Measurements from ENCODE around the gene DNAJC11.

Gene DNAJC11

DNA sequence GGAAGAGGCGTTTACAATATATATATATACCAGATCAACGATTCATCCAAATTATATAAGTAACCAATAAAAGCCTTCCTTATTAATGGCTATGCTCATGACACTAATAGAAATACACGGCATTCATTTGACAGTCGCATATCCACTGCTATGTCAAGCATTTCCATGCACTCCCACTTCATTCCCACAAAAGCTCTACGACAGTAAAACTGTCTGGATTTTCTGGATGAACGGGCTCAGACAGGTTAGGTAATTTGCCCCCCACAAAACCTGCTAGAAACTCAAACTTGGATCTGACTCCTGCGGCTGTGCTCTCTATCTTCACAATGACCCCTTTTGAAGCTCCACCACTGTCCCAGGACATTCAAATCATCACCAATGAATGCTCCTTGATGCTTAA is 11.4 kb downstream of the DNAJC11 start:
- DNase-seq: no peak
- H3K27me3 ChIP-seq: no peaks in the 10 kb centered on the region
- TF ChIP-seq, protein P1, sequence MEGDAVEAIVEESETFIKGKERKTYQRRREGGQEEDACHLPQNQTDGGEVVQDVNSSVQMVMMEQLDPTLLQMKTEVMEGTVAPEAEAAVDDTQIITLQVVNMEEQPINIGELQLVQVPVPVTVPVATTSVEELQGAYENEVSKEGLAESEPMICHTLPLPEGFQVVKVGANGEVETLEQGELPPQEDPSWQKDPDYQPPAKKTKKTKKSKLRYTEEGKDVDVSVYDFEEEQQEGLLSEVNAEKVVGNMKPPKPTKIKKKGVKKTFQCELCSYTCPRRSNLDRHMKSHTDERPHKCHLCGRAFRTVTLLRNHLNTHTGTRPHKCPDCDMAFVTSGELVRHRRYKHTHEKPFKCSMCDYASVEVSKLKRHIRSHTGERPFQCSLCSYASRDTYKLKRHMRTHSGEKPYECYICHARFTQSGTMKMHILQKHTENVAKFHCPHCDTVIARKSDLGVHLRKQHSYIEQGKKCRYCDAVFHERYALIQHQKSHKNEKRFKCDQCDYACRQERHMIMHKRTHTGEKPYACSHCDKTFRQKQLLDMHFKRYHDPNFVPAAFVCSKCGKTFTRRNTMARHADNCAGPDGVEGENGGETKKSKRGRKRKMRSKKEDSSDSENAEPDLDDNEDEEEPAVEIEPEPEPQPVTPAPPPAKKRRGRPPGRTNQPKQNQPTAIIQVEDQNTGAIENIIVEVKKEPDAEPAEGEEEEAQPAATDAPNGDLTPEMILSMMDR (IDR thresholded peaks at IDR 0.05; ENCODE audit: low read depth, low read length): no peak
- no peak overlapping the region for H3K4me3 ChIP-seq (ENCODE audit: low read depth, low read length)
- H3K9me3 ChIP-seq: no peaks in the 10 kb centered on the region
- H3K36me3 ChIP-seq: no peaks in the 10 kb centered on the region
- H3K4me1 ChIP-seq: no peaks in the 10 kb centered on the region

DNA sequence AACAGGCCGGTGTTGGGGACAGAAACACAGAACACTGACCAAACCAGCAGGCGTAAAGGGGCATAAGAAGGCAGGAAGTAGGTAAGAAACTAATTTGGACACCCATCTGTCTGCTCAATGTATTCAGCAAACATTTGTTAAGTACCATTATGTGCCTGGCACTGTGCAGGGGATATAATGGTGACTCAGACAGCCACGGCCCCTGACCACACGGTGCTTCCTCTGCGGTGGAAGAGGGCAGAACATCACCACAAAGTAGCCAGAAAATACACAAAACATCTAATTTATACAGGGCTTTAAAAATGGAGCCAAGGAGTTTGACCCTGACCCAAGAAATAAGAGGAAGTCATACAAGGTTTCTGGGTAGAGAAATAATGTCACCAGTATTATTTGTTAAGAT is 12.9 kb downstream of the DNAJC11 start:
- no peak overlapping the region for H3K4me3 ChIP-seq (ENCODE audit: low read depth, low read length)
- no peaks in the 10 kb centered on the region for H3K9me3 ChIP-seq
- no peak for DNase-seq
- H3K36me3 ChIP-seq: no peaks in the 10 kb centered on the region
- no peaks in the 10 kb centered on the region for H3K4me1 ChIP-seq
- H3K27me3 ChIP-seq: no peaks in the 10 kb centered on the region
- TF ChIP-seq, protein P1 (IDR thresholded peaks at IDR 0.05; ENCODE audit: low read depth, low read length): no peak

DNA sequence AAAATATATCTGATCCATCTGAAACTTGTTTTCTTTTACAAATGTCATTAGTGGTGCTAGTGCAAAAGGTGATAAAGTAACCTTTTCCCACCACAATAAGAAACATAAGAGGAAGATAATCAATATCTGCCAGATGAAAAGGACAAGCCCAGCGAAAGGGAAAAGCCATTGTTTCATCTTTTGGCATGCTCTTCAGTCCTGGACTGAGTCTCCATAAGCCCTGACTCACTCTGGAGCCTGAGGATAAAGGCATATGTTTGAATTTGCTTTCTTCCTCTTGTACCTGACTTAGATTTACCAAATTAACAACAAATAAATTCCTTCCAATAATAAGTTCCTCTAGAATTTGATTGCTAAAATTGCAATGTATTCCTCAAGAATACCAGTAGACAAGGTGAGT is 13.6 kb downstream of the DNAJC11 start:
- H3K27me3 ChIP-seq: no peaks in the 10 kb centered on the region

DNA sequence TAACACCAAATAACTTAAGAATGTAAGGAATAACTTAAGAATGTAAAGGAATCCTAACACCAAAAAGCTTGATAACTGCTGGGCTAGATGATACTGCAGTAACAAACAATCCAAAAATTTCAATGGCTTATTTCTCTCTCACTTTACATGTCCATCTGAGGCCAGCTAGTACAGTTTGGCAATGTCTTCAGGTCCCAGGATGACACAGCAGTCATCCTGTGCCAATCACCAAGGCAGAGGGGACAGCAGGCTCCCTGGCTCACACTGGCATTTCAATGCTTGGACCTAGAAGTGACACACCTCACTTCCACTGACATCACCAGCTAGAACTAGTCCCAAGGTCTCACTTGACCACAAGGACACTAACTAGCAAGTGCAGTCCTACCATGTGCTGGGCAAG is 15.3 kb downstream of the DNAJC11 start:
- Histone ChIP-seq H3K36me3 (no peaks in the 10 kb centered on the region), H3K4me3 (ENCODE audit: low read depth, low read length) (no peak overlapping the region), H3K9me3 (no peaks in the 10 kb centered on the region), H3K4me1 (no peaks in the 10 kb centered on the region), H3K27me3 (no peaks in the 10 kb centered on the region)
- DNase-seq: no peak
- TF ChIP-seq, protein P1 (IDR thresholded peaks at IDR 0.05; ENCODE audit: low read depth, low read length): no peak

More for the DNA sequence above, 13.6 kb downstream of the DNAJC11 start:
- DNase-seq: no peak
- H3K4me1 ChIP-seq: no peaks in the 10 kb centered on the region
- TF ChIP-seq, protein P1 (IDR thresholded peaks at IDR 0.05; ENCODE audit: low read depth, low read length): no peak
- no peaks in the 10 kb centered on the region for H3K9me3 ChIP-seq
- H3K4me3 ChIP-seq (ENCODE audit: low read depth, low read length): no peak overlapping the region
- H3K36me3 ChIP-seq: no peaks in the 10 kb centered on the region

DNA sequence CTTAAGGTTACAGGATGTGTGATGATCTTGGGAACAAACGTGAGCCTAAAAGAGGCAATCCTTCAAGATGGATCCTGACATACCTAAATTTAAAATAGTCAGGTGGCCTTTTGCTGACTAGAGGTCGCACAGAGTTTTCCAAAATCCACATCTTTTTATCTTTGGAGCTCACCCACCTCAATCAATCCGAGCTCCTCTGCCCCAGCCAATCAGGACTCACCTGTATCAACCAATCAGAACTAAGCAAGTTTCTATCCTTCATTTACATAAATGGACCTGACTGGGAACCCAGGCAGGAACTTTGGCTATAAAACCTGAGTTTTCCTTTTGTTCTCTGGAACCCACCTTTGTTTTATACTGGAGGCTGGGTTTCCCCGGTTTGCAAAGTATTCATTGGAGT is 16.2 kb downstream of the DNAJC11 start:
- Histone ChIP-seq H3K9me3 (no peaks in the 10 kb centered on the region), H3K4me3 (ENCODE audit: low read depth, low read length) (no peak overlapping the region), H3K36me3 (no peaks in the 10 kb centered on the region; the same call in none of the 2 replicates), H3K27me3 (no peaks in the 10 kb centered on the region), H3K4me1 (no peaks in the 10 kb centered on the region)
- TF ChIP-seq, protein P1 (IDR thresholded peaks at IDR 0.05; ENCODE audit: low read depth, low read length): no peak
- no peak for DNase-seq

DNA sequence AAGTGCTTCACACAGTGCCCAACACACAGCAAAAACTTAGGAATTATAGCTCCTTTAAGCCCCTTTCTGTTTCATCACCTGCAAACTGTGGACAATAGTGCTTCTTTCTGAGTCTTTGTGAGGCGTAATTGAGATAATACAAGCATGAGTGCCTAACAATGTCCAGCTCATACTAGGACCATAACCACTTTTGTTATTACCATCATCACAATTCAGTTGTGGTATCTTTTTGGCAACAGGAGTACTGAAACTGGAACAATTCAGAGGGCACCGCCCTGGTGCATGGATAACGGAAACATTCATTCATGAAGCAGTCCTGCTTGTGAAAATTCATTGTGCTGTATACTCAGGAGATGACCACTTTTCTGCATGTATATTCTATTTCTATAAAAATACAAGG is 18.2 kb downstream of the DNAJC11 start:
- no peak for DNase-seq
- H3K36me3 ChIP-seq: peaks cover 8% of the 10 kb centered on the region
- TF ChIP-seq, protein P1 (IDR thresholded peaks at IDR 0.05; ENCODE audit: low read depth, low read length): no peak

More for the DNA sequence above, 18.2 kb downstream of the DNAJC11 start:
- Histone ChIP-seq H3K4me3 (ENCODE audit: low read depth, low read length) (no peak overlapping the region), H3K27me3 (no peaks in the 10 kb centered on the region), H3K4me1 (no peaks in the 10 kb centered on the region), H3K9me3 (no peaks in the 10 kb centered on the region)

Measured in BE2C (cell line).